Naive B cell (primary cell): Measurements from ENCODE around the gene FGF18. TPM values are rescaled to one million over a fixed set of nuclear protein-coding genes. Genes with fewer than 3 reads are reported as not detected.
A peak's percentile ranks its signal among the peaks of the same experiment; 100 is the strongest.

Experiments
- ATAC-seq, 2 donors: fragments of 150-1000 bp; cut with Tn5 transposase; 2 replicates each; pipeline ENCODE4 v1.10.0; 2021; ENCODE audit warnings: low read depth in 2 of 2, mild to moderate bottlenecking in 2 of 2, moderate library complexity in 2 of 2
- DNase-seq: peaks from one replicate; pipeline ENCODE4 v3.0.0; 2022
- H3K27ac Mint-ChIP-seq, 6 donors: one replicate each; pipeline ENCODE4 v1.8.0; 2020 to 2022; ENCODE audit warnings: mild to moderate bottlenecking in 6 of 6, mixed read lengths in 6 of 6, moderate library complexity in 5 of 6, inconsistent platforms in 2 of 6
- H3K27me3 Mint-ChIP-seq, 3 donors: one replicate each; pipeline ENCODE4 v1.8.0; 2021 to 2022; ENCODE audit warnings: mixed read lengths in 3 of 3, mild to moderate bottlenecking in 1 of 3
- H3K36me3 Mint-ChIP-seq, 2 donors: one replicate each; pipeline ENCODE4 v1.8.0; 2020 to 2022; ENCODE audit warnings: mixed read lengths in 2 of 2, inconsistent platforms in 1 of 2, mild to moderate bottlenecking in 1 of 2
- H3K4me1 Mint-ChIP-seq, 3 donors: one replicate each; pipeline ENCODE4 v1.8.0; 2020 to 2022; ENCODE audit warnings: mixed read lengths in 3 of 3, inconsistent platforms in 1 of 3, mild to moderate bottlenecking in 1 of 3, moderate library complexity in 1 of 3
- H3K4me3 Mint-ChIP-seq, 8 donors: one replicate each; pipeline ENCODE4 v1.8.0; 2020 to 2022; ENCODE audit warnings: mild to moderate bottlenecking in 8 of 8, mixed read lengths in 8 of 8, moderate library complexity in 8 of 8, inconsistent platforms in 2 of 8
- H3K9me3 Mint-ChIP-seq, 7 donors: one replicate each; pipeline ENCODE4 v1.8.0; 2020 to 2022; ENCODE audit warnings: mixed read lengths in 7 of 7, mild to moderate bottlenecking in 5 of 7, inconsistent platforms in 2 of 7, moderate library complexity in 1 of 7
- polyA plus RNA-seq, 6 donors: library from polyadenylated mRNA; unstranded; fragments of 300-500 nt; fragmentation: Illumina TruSeq; gene quantifications; one replicate each; pipeline ENCODE4 v1.2.3, GENCODE V29; 2021; ENCODE audit warnings: low read depth in 6 of 6

Gene FGF18
- polyA plus RNA-seq, 6 donors from 2014 or later, result not detected

- Mint-ChIP-seq H3K27ac (no peak overlapping the region), H3K4me1 (peaks cover 0 to 2% (median 0%) of the 10 kb centered on the region in 3 donors), H3K27me3 (peaks cover 12 to 48% (median 40%) of the 10 kb centered on the region in 3 donors), H3K4me3 (no peak overlapping the region), H3K9me3 (peaks cover 0 to 2% (median 0%) of the 10 kb centered on the region in 7 donors), H3K36me3 (peaks cover 0 to 8% of the 10 kb centered on the region in 2 donors)
- ATAC-seq, result no peak
- no peak for DNase-seq
These were observed 25.1 kb downstream of the FGF18 start for GRCh38 chr5:171444582-171444981.

- H3K4me3 Mint-ChIP-seq, result no peak overlapping the region
These were observed 26.4 kb downstream of the FGF18 start for GRCh38 chr5:171445644-171446516.

GRCh38 chr5:171447226-171447625, 27.8 kb downstream of the FGF18 start:
- peaks cover 22 to 61% (median 59%) of the 10 kb centered on the region in 3 donors for H3K27me3 Mint-ChIP-seq
- peaks cover 0 to 14% of the 10 kb centered on the region in 2 donors for H3K36me3 Mint-ChIP-seq
- ATAC-seq (no peak), DNase-seq (no peak)
- peaks cover 7 to 8% (median 7%) of the 10 kb centered on the region in 3 donors for H3K4me1 Mint-ChIP-seq
- no peak overlapping the region for H3K4me3 Mint-ChIP-seq
- H3K9me3 Mint-ChIP-seq, result peaks cover 0 to 2% (median 0%) of the 10 kb centered on the region in 7 donors
- H3K27ac Mint-ChIP-seq, result no peak overlapping the region

More at GRCh38 chr5:171445644-171446516, 26.4 kb downstream of the FGF18 start:
- Mint-ChIP-seq H3K27ac (no peak overlapping the region), H3K27me3 (peaks cover 16 to 57% (median 48%) of the 10 kb centered on the region in 3 donors), H3K36me3 (peaks cover 0 to 8% of the 10 kb centered on the region in 2 donors), H3K4me1 (peaks cover 0 to 2% (median 0%) of the 10 kb centered on the region in 3 donors), H3K9me3 (peaks cover 0 to 2% (median 0%) of the 10 kb centered on the region in 7 donors)
- ATAC-seq (no peak), DNase-seq (no peak)

- Mint-ChIP-seq H3K27ac (no peak overlapping the region), H3K4me3 (peak overlapping the region in 1 of 8 donors; percentile 56), H3K27me3 (peaks cover 43 to 83% (median 80%) of the 10 kb centered on the region in 3 donors), H3K4me1 (peaks cover 4 to 8% (median 7%) of the 10 kb centered on the region in 3 donors), H3K36me3 (peaks cover 0 to 14% of the 10 kb centered on the region in 2 donors), H3K9me3 (peaks cover 0 to 2% (median 0%) of the 10 kb centered on the region in 7 donors)
- DNase-seq, result no peak
- no peak for ATAC-seq
These were observed 30.0 kb downstream of the FGF18 start for GRCh38 chr5:171449426-171449825.

- Mint-ChIP-seq H3K27ac (no peak overlapping the region), H3K27me3 (peaks cover 43 to 84% (median 78%) of the 10 kb centered on the region in 3 donors), H3K9me3 (no peaks in the 10 kb centered on the region), H3K4me1 (peaks cover 4 to 8% (median 7%) of the 10 kb centered on the region in 3 donors), H3K4me3 (peak overlapping the region in 6 of 8 donors; percentile 9 to 68 (median 40)), H3K36me3 (peaks cover 0 to 14% of the 10 kb centered on the region in 2 donors)
- no peak for ATAC-seq
- no peak for DNase-seq
These were observed 31.2 kb downstream of the FGF18 start for GRCh38 chr5:171450423-171451331.

- Mint-ChIP-seq H3K36me3 (peaks cover 0 to 14% of the 10 kb centered on the region in 2 donors), H3K9me3 (no peaks in the 10 kb centered on the region), H3K27me3 (peaks cover 46 to 83% (median 82%) of the 10 kb centered on the region in 3 donors), H3K4me3 (peak overlapping the region in 7 of 8 donors; percentile 38 to 86 (median 68)), H3K4me1 (peaks cover 4 to 8% (median 7%) of the 10 kb centered on the region in 3 donors), H3K27ac (peak overlapping the region in 2 of 6 donors; percentile 74 to 81)
- ATAC-seq (no peak), DNase-seq (no peak)
These were observed 32.0 kb downstream of the FGF18 start for GRCh38 chr5:171451421-171451820.

GRCh38 chr5:171453056-171453725, 33.7 kb downstream of the FGF18 start:
- peaks cover 41 to 84% (median 74%) of the 10 kb centered on the region in 3 donors for H3K27me3 Mint-ChIP-seq
- H3K9me3 Mint-ChIP-seq, result no peaks in the 10 kb centered on the region
- DNase-seq (no peak), ATAC-seq (no peak)
- no peak overlapping the region for H3K4me3 Mint-ChIP-seq
- H3K36me3 Mint-ChIP-seq, result peaks cover 0 to 14% of the 10 kb centered on the region in 2 donors
- H3K27ac Mint-ChIP-seq, result no peak overlapping the region
- H3K4me1 Mint-ChIP-seq, result peaks cover 4 to 8% (median 7%) of the 10 kb centered on the region in 3 donors

GRCh38 chr5:171453988-171454387, 34.5 kb downstream of the FGF18 start:
- DNase-seq, result no peak
- no peaks in the 10 kb centered on the region for H3K9me3 Mint-ChIP-seq
- peaks cover 0 to 11% of the 10 kb centered on the region in 2 donors for H3K36me3 Mint-ChIP-seq

GRCh38 chr5:171454549-171454948, 35.1 kb downstream of the FGF18 start:
- H3K27ac Mint-ChIP-seq, result no peak overlapping the region
- no peak for ATAC-seq
- H3K27me3 Mint-ChIP-seq, result peaks cover 34 to 76% (median 70%) of the 10 kb centered on the region in 3 donors
- H3K36me3 Mint-ChIP-seq, result peaks cover 0 to 6% of the 10 kb centered on the region in 2 donors
- H3K9me3 Mint-ChIP-seq, result no peaks in the 10 kb centered on the region
- no peak for DNase-seq
- H3K4me3 Mint-ChIP-seq, result no peak overlapping the region
- peaks cover 4 to 8% (median 7%) of the 10 kb centered on the region in 3 donors for H3K4me1 Mint-ChIP-seq

More at GRCh38 chr5:171453988-171454387, 34.5 kb downstream of the FGF18 start:
- Mint-ChIP-seq H3K4me1 (peaks cover 4 to 8% (median 7%) of the 10 kb centered on the region in 3 donors), H3K27ac (no peak overlapping the region), H3K4me3 (no peak overlapping the region), H3K27me3 (peaks cover 34 to 76% (median 72%) of the 10 kb centered on the region in 3 donors)
- no peak for ATAC-seq

- Mint-ChIP-seq H3K36me3 (peaks cover 0 to 6% of the 10 kb centered on the region in 2 donors), H3K4me3 (no peak overlapping the region), H3K4me1 (peaks cover 4 to 8% (median 7%) of the 10 kb centered on the region in 3 donors), H3K27ac (peak overlapping the region in 1 of 6 donors; percentile 85), H3K27me3 (peaks cover 31 to 71% (median 66%) of the 10 kb centered on the region in 3 donors), H3K9me3 (no peaks in the 10 kb centered on the region)
- DNase-seq (no peak), ATAC-seq (no peak)
These were observed 36.1 kb downstream of the FGF18 start for GRCh38 chr5:171455522-171455921.

GRCh38 chr5:171457208-171457981, 37.9 kb downstream of the FGF18 start:
- Mint-ChIP-seq H3K27ac (no peak overlapping the region), H3K4me3 (no peak overlapping the region), H3K36me3 (no peaks in the 10 kb centered on the region), H3K9me3 (no peaks in the 10 kb centered on the region), H3K4me1 (no peaks in the 10 kb centered on the region), H3K27me3 (peaks cover 23 to 57% (median 53%) of the 10 kb centered on the region in 3 donors)
- ATAC-seq (no peak), DNase-seq (no peak)

GRCh38 chr5:171459839-171460238, 40.4 kb downstream of the FGF18 start:
- ATAC-seq, result no peak
- H3K27ac Mint-ChIP-seq, result no peak overlapping the region
- no peak for DNase-seq
- no peak overlapping the region for H3K4me3 Mint-ChIP-seq
- H3K27me3 Mint-ChIP-seq, result peaks cover 3 to 47% (median 44%) of the 10 kb centered on the region in 3 donors
- H3K9me3 Mint-ChIP-seq, result peaks cover 0 to 2% (median 0%) of the 10 kb centered on the region in 7 donors
- no peaks in the 10 kb centered on the region for H3K4me1 Mint-ChIP-seq
- H3K36me3 Mint-ChIP-seq, result no peaks in the 10 kb centered on the region
